Tibial artery (tissue), 4 donors: ENCODE results near the gene ANP32E.
A peak's percentile ranks its signal among the peaks of the same experiment; 100 is the strongest.
"Not testable (repeated sequence)": the region's sequence is repeated elsewhere in the genome, so short reads cannot be mapped to it uniquely, and the experiment has no call there.

ENCODE experiments used
- DNase-seq, 2 donors: peaks; one replicate each; pipeline ENCODE4 v3.0.0-alpha.2; 2019
- H3K27ac ChIP-seq, 2 donors: fragments of 200-600 bp; sonication (generic) in 1 of 2; 1 replicate in 1 of 2; 2 replicates in 1 of 2; pipeline ENCODE4 v1.5.1; 2018 to 2019; ENCODE audit warnings: mild to moderate bottlenecking in 1 of 2
- H3K27me3 ChIP-seq, 2 donors: fragments of 200-600 bp; sonication (generic) in 1 of 2; one replicate each; pipeline versions ENCODE4 v1.5.1 to v1.6.0; 2016 to 2019
- H3K36me3 ChIP-seq, 3 donors: fragments of 200-600 bp; sonication (generic) in 2 of 3; one replicate each; pipeline ENCODE4 v1.5.1; 2016 to 2019; ENCODE audit warnings: mild to moderate bottlenecking in 2 of 3
- H3K4me1 ChIP-seq, 4 donors: fragments of 200-600 bp; sonication (generic) in 2 of 4; 1 replicate in 3 of 4; 2 replicates in 1 of 4; pipeline ENCODE4 v1.5.1; 2016 to 2019
- H3K4me3 ChIP-seq, 2 donors: fragments of 200-600 bp; sonication (generic) in 1 of 2; 1 replicate in 1 of 2; 2 replicates in 1 of 2; pipeline ENCODE4 v1.5.1; 2018 to 2019; ENCODE audit warnings: mild to moderate bottlenecking in 2 of 2
- H3K9me3 ChIP-seq, 3 donors: fragments of 200-600 bp; sonication (generic) in 1 of 3; one replicate each; pipeline ENCODE4 v1.5.1; 2016 to 2019
- intact Hi-C: fragments of 100-400 bp; cut with DNase I; formaldehyde crosslinking; loops from one replicate; pipeline ENCODE4 v1.15.0; 2023; ENCODE audit warnings: low total_unique reads
- TF ChIP-seq, protein P1 (sequence below), 2 experiments: fragments of 200-600 bp in 1 of 2; fragments of 450-650 bp in 1 of 2; IDR thresholded peaks; one replicate each; pipeline ENCODE4 v1.5.1; 2017 to 2019; ENCODE audit warnings: antibody characterized with exemption in 2 of 2, mild to moderate bottlenecking in 1 of 2, moderate library complexity in 1 of 2

The ANP32E gene

GRCh38 chr1:150213170-150214098 is 22.5 kb downstream of the ANP32E start:
- intact Hi-C loops, result no loop called here
- Histone ChIP-seq H3K36me3 (no peaks in the 10 kb centered on the region), H3K4me3 (peak overlapping the region; percentile 50 to 60), H3K27me3 (no peaks in the 10 kb centered on the region), H3K9me3 (no peaks in the 10 kb centered on the region), H3K27ac (peak overlapping the region; percentile 76 to 80), H3K4me1 (peaks cover 0 to 11% (median 3%) of the 10 kb centered on the region in 4 donors)
- TF ChIP-seq, protein P1, sequence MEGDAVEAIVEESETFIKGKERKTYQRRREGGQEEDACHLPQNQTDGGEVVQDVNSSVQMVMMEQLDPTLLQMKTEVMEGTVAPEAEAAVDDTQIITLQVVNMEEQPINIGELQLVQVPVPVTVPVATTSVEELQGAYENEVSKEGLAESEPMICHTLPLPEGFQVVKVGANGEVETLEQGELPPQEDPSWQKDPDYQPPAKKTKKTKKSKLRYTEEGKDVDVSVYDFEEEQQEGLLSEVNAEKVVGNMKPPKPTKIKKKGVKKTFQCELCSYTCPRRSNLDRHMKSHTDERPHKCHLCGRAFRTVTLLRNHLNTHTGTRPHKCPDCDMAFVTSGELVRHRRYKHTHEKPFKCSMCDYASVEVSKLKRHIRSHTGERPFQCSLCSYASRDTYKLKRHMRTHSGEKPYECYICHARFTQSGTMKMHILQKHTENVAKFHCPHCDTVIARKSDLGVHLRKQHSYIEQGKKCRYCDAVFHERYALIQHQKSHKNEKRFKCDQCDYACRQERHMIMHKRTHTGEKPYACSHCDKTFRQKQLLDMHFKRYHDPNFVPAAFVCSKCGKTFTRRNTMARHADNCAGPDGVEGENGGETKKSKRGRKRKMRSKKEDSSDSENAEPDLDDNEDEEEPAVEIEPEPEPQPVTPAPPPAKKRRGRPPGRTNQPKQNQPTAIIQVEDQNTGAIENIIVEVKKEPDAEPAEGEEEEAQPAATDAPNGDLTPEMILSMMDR (IDR thresholded peaks at IDR 0.05), result peak in 1 of 2 experiments; percentile 23
- peak; percentile 95 to 97 for DNase-seq

DNA sequence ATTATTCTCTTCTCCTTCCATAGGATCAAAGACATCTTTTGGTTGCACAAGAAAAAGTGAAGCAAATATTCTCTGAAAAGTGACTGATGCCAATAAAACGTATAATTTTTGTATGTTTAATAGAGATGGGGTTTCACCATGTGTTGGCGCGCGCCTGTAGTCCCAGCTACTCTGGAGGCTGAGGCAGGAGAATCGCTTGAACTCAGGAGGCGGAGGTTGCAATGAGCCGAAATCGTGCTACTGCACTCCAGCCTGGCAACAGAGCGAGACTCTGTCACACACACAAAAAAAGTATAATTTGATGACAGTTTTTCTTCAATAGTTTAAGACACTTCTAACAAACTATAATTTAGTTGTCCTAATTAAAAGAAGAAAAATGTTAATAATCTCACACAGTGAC is 23.8 kb downstream of the ANP32E start:
- Histone ChIP-seq H3K4me1 (peaks cover 0 to 11% (median 3%) of the 10 kb centered on the region in 4 donors), H3K9me3 (no peaks in the 10 kb centered on the region), H3K36me3 (no peaks in the 10 kb centered on the region), H3K27ac (no peak overlapping the region), H3K27me3 (no peaks in the 10 kb centered on the region), H3K4me3 (no peak overlapping the region)
- TF ChIP-seq, protein P1 (IDR thresholded peaks at IDR 0.05), result no peak
- intact Hi-C loops, result no loop called here
- no peak for DNase-seq

DNA sequence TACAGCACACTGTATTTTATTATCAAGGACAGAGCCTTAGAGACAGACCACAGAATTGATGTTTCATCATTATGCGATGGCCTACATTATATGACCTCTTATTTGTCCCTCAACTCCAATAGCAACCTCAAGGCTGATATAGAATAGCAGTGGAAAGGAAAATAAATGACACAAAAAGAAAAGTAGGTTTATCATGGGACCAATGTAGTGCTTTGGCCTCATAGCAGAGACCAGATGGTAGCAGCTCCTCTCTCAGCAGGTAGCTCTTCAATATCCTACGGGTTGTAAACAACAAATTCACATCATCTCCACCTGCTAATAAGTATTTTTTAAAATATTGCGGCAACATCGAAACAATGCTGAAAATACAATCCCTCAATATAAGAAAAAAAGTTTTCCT is 25.2 kb downstream of the ANP32E start:
- intact Hi-C loops, result no loop called here
- H3K9me3 ChIP-seq, result no peaks in the 10 kb centered on the region
- H3K27me3 ChIP-seq, result no peaks in the 10 kb centered on the region
- no peaks in the 10 kb centered on the region for H3K36me3 ChIP-seq
- no peak for DNase-seq
- no peak overlapping the region for H3K4me3 ChIP-seq
- no peak overlapping the region for H3K27ac ChIP-seq
- H3K4me1 ChIP-seq, result peaks cover 0 to 11% (median 3%) of the 10 kb centered on the region in 4 donors
- TF ChIP-seq, protein P1 (IDR thresholded peaks at IDR 0.05), result no peak

DNA sequence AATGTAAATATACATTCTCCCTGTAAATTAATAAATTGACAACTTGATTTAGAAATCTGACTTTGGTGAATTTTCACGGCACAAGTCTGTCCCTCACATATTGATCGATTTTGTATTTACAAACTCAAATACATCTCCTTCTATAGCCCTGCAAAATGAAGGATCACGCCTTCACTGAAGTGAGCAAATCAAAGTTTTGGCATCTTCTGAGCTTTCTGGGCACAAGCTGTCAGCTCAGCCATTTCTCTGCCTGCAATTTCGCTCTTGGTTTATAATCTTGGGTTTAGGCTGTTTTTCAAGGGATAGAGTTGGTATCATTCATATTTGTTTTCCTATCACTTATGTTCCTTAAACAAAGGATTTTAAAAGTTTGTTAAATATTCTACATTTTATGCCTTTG is 25.8 kb downstream of the ANP32E start:
- H3K27me3 ChIP-seq, result no peaks in the 10 kb centered on the region
- peaks cover 0 to 11% (median 3%) of the 10 kb centered on the region in 4 donors for H3K4me1 ChIP-seq
- intact Hi-C loops, result no loop called here
- H3K9me3 ChIP-seq, result no peaks in the 10 kb centered on the region
- no peak for DNase-seq
- TF ChIP-seq, protein P1 (IDR thresholded peaks at IDR 0.05), result no peak
- H3K36me3 ChIP-seq, result no peaks in the 10 kb centered on the region
- H3K27ac ChIP-seq, result no peak overlapping the region
- H3K4me3 ChIP-seq, result no peak overlapping the region

DNA sequence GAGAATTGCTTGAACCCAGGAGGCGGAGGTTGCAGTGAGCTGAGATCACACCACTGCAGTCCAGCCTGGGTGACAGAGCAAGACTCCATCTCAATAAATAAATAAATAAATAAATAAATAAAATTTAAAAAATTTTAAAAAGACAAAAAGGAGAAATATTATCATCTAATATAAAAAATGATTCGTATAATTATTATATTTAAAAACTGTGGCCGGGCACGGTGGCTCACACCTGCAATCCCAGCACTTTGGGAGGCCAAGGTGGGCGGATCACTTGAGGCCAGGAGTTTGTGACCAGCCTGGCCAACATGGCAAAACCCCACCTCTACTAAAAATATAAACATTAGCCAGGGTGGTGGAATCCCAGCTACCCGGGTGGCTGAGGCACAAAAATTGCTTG is 27.5 kb downstream of the ANP32E start:
- H3K36me3 ChIP-seq, H3K27ac ChIP-seq, DNase-seq, H3K9me3 ChIP-seq, intact Hi-C loops, H3K4me1 ChIP-seq, H3K4me3 ChIP-seq, H3K27me3 ChIP-seq: not testable (repeated sequence)

GRCh38 chr1:150207281-150207971 is 28.5 kb downstream of the ANP32E start:
- TF ChIP-seq, protein P1 (IDR thresholded peaks at IDR 0.05), result no peak
- no peaks in the 10 kb centered on the region for H3K27me3 ChIP-seq
- H3K4me1 ChIP-seq, result no peaks in the 10 kb centered on the region
- no peak overlapping the region for H3K4me3 ChIP-seq
- no peaks in the 10 kb centered on the region for H3K9me3 ChIP-seq
- DNase-seq, result no peak
- no peaks in the 10 kb centered on the region for H3K36me3 ChIP-seq
- intact Hi-C loops, result no loop called here
- H3K27ac ChIP-seq, result no peak overlapping the region
